ENCODE data around the gene PDZD7.
A peak's percentile ranks its signal among the peaks of the same experiment; 100 is the strongest.

The PDZD7 gene

GRCh38 chr10:101031128-101031795, at the start of gene PDZD7, which contains the start of gene SFXN3:
Gene PDZD7, minus strand, starts transcription at chr10:101031129. Its CDS starts 910 bp downstream, at chr10:101030219.
Gene SFXN3, plus strand, starts transcription at chr10:101031234. Its CDS starts 3,461 bp downstream, at chr10:101034695.
- DNase-seq = peak; percentile 95

- no peak for DNase-seq
Measured at GRCh38 chr10:101079874-101080273, 48.9 kb upstream of the PDZD7 start.

- DNase-seq = no peak
Measured at GRCh38 chr10:101076630-101077029, 45.7 kb upstream of the PDZD7 start.

GRCh38 chr10:101075775-101076174, 44.8 kb upstream of the PDZD7 start:
- DNase-seq = no peak

GRCh38 chr10:101073631-101074030, 42.7 kb upstream of the PDZD7 start:
- no peak for DNase-seq

GRCh38 chr10:101072923-101073322, 42.0 kb upstream of the PDZD7 start:
- no peak for DNase-seq

GRCh38 chr10:101071885-101072433, 41.0 kb upstream of the PDZD7 start:
- no peak for DNase-seq

GRCh38 chr10:101071267-101071884, 40.4 kb upstream of the PDZD7 start:
- no peak for DNase-seq

GRCh38 chr10:101070098-101070497, 39.2 kb upstream of the PDZD7 start:
- DNase-seq = no peak

GRCh38 chr10:101069441-101069840, 38.5 kb upstream of the PDZD7 start:
- DNase-seq = no peak

- DNase-seq = peak; percentile 88
Measured at GRCh38 chr10:101067356-101068083, 36.6 kb upstream of the PDZD7 start.

- DNase-seq = peak; percentile 60
Measured at GRCh38 chr10:101066896-101067355, 36.0 kb upstream of the PDZD7 start.

GRCh38 chr10:101066146-101066895, 35.4 kb upstream of the PDZD7 start:
- peak; percentile 72 for DNase-seq

GRCh38 chr10:101065481-101066145, 34.7 kb upstream of the PDZD7 start:
- peak; percentile 72 for DNase-seq

GRCh38 chr10:101064415-101065030, 33.6 kb upstream of the PDZD7 start:
- DNase-seq = no peak

- no peak for DNase-seq
Measured at GRCh38 chr10:101063548-101064414, 32.9 kb upstream of the PDZD7 start.

- no peak for DNase-seq
Measured at GRCh38 chr10:101063050-101063525, 32.2 kb upstream of the PDZD7 start.

GRCh38 chr10:101062232-101063049, 31.5 kb upstream of the PDZD7 start:
- DNase-seq = peak; percentile 80

- peak; percentile 97 for DNase-seq
Measured at GRCh38 chr10:101061624-101062231, 30.8 kb upstream of the PDZD7 start, which contains the start of gene KAZALD1. Gene KAZALD1, plus strand, starts transcription at chr10:101061989. Its CDS starts 604 bp downstream, at chr10:101062593.
